WI38 (cell line): Measurements from ENCODE around the gene RASA2.

ENCODE experiments used
- H3K4me3 ChIP-seq: 2 replicates; pipeline ENCODE4 v1.5.1; 2011; ENCODE audit warnings: low read depth, mild to moderate bottlenecking, control low read depth, low read length
- TF ChIP-seq, protein P1 (sequence below): IDR thresholded peaks from 2 replicates; pipeline ENCODE4 v1.5.1; 2012; ENCODE audit warnings: low read depth, mild to moderate bottlenecking, control low read depth, low read length

Gene RASA2

DNA sequence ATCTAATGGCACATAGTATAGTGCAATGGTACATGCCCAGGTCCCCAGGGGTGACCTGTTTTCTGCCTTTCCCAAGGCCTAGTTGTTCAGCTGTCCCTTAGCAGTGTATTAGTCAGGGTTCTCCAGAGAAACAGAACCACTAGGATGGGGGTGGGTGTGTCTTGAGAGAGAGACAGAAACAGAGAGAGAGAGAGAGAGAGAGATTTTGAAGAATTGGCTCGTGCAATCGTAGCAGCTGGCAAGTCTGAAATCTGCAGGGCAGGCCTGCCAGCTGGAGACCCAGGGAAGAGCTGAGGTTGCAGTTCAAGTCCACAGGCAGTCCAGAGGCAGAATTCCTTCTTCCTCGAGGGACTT lies 160.7 kb downstream of the RASA2 start:
- TF ChIP-seq, protein P1, sequence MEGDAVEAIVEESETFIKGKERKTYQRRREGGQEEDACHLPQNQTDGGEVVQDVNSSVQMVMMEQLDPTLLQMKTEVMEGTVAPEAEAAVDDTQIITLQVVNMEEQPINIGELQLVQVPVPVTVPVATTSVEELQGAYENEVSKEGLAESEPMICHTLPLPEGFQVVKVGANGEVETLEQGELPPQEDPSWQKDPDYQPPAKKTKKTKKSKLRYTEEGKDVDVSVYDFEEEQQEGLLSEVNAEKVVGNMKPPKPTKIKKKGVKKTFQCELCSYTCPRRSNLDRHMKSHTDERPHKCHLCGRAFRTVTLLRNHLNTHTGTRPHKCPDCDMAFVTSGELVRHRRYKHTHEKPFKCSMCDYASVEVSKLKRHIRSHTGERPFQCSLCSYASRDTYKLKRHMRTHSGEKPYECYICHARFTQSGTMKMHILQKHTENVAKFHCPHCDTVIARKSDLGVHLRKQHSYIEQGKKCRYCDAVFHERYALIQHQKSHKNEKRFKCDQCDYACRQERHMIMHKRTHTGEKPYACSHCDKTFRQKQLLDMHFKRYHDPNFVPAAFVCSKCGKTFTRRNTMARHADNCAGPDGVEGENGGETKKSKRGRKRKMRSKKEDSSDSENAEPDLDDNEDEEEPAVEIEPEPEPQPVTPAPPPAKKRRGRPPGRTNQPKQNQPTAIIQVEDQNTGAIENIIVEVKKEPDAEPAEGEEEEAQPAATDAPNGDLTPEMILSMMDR: no peak
- no peak overlapping the region for H3K4me3 ChIP-seq

DNA sequence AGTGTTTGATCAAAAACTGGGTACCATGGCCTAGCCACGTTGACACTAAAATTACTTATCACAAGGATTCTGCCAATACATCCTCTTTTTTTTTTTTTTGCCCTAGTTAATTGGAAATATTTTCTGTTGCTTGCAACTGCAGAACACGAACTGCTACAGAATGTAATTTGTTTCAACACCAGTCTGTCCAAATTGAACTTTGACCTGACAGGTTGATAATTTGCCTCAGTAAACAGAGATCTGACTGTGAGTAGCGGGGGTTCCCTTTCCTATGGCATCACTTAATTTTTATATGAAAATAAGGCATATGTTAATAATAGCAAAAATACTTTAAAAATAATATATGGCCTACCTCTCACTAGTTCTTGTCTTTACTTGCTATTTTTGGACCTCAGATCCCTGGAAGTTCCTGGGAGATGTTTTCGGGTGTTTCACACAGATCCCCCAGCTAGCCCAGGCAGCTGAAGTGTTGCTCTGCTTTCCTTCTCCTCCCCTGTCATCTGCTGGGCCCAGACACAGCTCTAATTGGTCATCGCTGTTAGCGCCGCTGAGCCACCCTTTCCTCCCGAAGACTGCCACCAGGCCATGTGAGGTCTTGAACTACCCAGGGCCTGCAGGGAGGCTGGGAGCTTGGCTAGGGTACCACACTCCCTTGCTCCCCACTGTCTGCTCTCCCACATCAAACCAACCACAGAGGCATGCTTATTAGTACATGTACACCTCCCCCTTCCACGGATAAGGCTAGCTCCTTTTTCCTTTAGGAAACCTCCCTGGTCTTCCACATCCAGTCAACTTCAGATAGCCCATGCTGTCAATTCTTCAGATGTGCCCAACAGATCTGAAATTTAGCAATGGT lies 161.5 kb downstream of the RASA2 start:
- TF ChIP-seq, protein P1: no peak
- H3K4me3 ChIP-seq: no peak overlapping the region

DNA sequence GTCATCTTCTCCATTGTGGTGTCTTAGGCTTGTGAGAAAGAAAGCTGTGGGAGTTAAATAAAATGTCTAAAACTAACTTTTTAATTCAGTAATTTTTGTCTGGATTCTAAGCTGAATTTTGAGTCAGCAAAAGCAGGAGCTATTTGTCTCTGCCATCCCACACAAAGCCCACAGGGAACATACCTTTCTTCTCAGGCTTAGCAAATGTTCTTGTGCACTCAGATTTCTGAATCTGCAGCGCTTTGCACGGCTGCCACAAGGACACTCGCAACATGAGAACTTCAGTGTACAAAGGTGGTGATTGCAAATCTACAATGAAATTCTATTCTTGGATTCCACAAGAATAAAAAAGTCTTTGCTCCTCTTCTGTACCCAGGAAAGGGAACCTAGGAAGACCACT lies 163.0 kb downstream of the RASA2 start:
- TF ChIP-seq, protein P1: no peak
- no peak overlapping the region for H3K4me3 ChIP-seq

DNA sequence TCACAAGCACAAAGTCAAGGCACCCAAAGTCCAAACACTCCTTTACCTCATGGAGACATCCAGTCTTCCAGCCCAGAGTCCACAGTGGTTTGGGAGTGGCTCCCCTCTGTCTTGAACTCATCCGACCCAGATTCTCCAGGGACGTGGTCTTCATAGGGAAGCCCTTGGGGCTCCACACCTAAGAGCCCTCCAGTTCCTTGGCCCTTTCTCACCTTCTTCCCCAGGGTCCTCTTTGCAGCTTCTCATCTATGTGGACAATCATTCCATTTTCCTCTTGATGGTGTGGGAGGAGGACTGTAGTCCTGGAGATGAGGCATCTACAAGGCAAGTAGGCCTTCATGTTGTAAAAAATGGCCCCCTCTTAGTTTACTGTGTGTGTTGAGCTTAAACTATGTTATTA lies 164.0 kb downstream of the RASA2 start:
- no peak overlapping the region for H3K4me3 ChIP-seq
- TF ChIP-seq, protein P1: no peak

DNA sequence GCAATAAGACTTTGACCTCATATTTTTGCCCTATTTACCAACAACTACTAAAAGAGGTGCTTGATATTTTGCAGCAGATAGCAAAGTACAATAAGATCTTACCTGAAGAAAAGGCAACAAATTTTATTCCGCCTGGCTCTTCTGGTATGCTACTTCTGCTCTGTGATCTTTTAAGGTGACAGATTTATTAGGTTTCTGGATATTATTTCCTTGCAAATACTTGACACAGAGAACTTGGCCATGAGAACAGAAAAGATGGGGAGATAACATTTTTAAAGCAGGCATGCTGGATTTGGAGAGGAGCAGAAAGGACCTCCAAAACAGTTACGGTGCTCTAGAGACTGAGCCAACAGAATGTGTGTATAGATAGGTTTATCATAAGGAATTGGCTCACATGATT lies 164.6 kb downstream of the RASA2 start:
- TF ChIP-seq, protein P1: no peak
- no peak overlapping the region for H3K4me3 ChIP-seq

DNA sequence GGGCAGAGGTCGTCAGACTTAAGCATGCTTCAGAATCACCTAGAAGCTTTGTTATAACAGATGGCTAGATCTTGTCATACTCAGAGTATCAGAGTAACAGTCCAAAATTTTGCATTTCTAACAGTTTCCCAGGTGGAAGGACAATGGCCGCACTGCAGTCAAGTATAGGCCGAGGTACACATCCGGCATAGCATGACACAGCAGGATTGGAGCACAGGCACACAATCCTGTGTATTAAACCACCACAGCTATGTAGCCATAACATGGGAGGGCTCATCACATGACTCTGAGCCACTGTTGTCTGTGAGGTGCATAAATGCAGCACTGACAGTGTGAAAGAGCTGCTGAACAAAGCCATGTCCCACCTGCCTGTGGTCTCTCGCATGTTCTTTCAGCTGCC lies 165.5 kb downstream of the RASA2 start:
- TF ChIP-seq, protein P1: no peak
- no peak overlapping the region for H3K4me3 ChIP-seq

DNA sequence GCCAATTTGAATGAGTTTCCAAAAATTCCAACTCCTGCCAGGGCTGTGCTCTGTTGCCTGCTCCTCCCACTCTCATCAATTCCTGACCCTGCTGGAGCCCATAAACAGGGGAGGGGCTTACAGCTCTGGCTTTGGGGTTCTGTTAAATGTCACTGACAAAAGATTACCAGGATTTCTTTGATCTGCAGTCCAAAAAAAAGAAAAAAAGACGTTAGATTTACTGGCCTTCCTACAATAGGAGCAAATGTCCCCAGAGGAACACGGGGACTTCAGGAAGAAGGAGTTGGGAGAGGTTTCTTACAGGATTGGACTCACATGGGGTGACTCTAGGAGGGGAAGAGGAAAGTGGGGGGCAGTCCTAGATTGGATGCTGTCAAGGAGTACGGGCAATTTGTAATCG lies 167.0 kb downstream of the RASA2 start:
- H3K4me3 ChIP-seq: no peak overlapping the region
- TF ChIP-seq, protein P1: no peak
